Karpas-422 (cell line): Measurements from ENCODE around the gene TTYH1. TPM values are rescaled to one million over a fixed set of nuclear protein-coding genes. Genes with fewer than 3 reads are reported as not detected.

Experiments
- DNase-seq: peaks from one replicate; pipeline ENCODE4 v3.0.0-alpha.2; 2015
- H2AFZ ChIP-seq: fragments of 200-600 bp; sonication (generic); 2 replicates; pipeline ENCODE4 v1.6.1; 2014; ENCODE audit warnings: antibody characterized with exemption, low read length, mixed read lengths
- H3K27ac ChIP-seq: fragments of 200-600 bp; sonication (generic); 2 replicates; pipeline ENCODE4 v1.5.1; 2014; ENCODE audit warnings: mild to moderate bottlenecking, low read length, moderate library complexity
- H3K27me3 ChIP-seq: fragments of 200-600 bp; sonication (generic); 2 replicates; pipeline ENCODE4 v1.6.1; 2014; ENCODE audit warnings: low read length, mixed read lengths
- H3K36me3 ChIP-seq: fragments of 200-600 bp; sonication (generic); 2 replicates; pipeline ENCODE4 v1.6.1; 2014; ENCODE audit warnings: low read length, mixed read lengths; ENCODE audit not compliant: insufficient read depth
- H3K4me1 ChIP-seq: fragments of 200-600 bp; sonication (generic); 2 replicates; pipeline ENCODE4 v1.6.1; 2014; ENCODE audit warnings: mild to moderate bottlenecking, low read length, mixed read lengths
- H3K4me2 ChIP-seq: fragments of 200-600 bp; sonication (generic); 2 replicates; pipeline ENCODE4 v1.6.1; 2014; ENCODE audit warnings: low read length, low read depth, mild to moderate bottlenecking; ENCODE audit not compliant: poor library complexity, severe bottlenecking
- H3K4me3 ChIP-seq: fragments of 200-600 bp; sonication (generic); 2 replicates; pipeline ENCODE4 v1.5.1; 2014; ENCODE audit warnings: mild to moderate bottlenecking, antibody characterized with exemption, low read length, mixed read lengths
- H3K79me2 ChIP-seq: fragments of 200-600 bp; sonication (generic); 2 replicates; pipeline ENCODE4 v1.6.1; 2014; ENCODE audit warnings: mild to moderate bottlenecking, low read length, mixed read lengths
- H3K9ac ChIP-seq: fragments of 200-600 bp; sonication (generic); 2 replicates; pipeline ENCODE4 v1.6.0; 2014; ENCODE audit warnings: low read length
- H3K9me2 ChIP-seq: fragments of 200-600 bp; sonication (generic), shearing (Covaris generic); replicated peaks from 2 replicates; pipeline ENCODE4 v1.6.0; 2014; ENCODE audit warnings: mild to moderate bottlenecking, low read length, moderate library complexity; ENCODE audit not compliant: insufficient read depth
- H3K9me3 ChIP-seq: fragments of 300-700, 200-600 bp; sonication (generic); 2 replicates; pipeline ENCODE4 v1.6.1; 2014; ENCODE audit warnings: low read length, mixed read lengths
- H4K20me1 ChIP-seq: fragments of 200-600 bp; sonication (generic); 2 replicates; pipeline ENCODE4 v1.6.1; 2014; ENCODE audit warnings: mild to moderate bottlenecking, antibody characterized with exemption, low read length, low read depth; ENCODE audit not compliant: insufficient read depth
- small RNA-seq: library from RNA; depleted of rRNA; stranded (forward); fragments of <200 nt; gene quantifications from one replicate; pipeline ENCODE3, GENCODE V24; 2014
- total RNA-seq: library from RNA; depleted of rRNA; stranded (reverse); fragments of >200 nt; shearing (Covaris generic); gene quantifications from 2 replicates; pipeline ENCODE4 v1.2.3, GENCODE V29; 2014; ENCODE audit warnings: low replicate concordance; rRNA removed

TTYH1 gene
- total RNA-seq, 1 experiment from 2014 or later = not detected

GRCh38 chr19:54485851-54486250, 70.6 kb downstream of the TTYH1 start:
- Histone ChIP-seq H3K4me2 (no peak overlapping the region), H3K27me3 (no peaks in the 10 kb centered on the region), H3K79me2 (no peaks in the 10 kb centered on the region), H3K4me3 (no peak overlapping the region), H3K9ac (no peak overlapping the region), H3K36me3 (no peaks in the 10 kb centered on the region), H4K20me1 (no peaks in the 10 kb centered on the region), H3K9me3 (no peaks in the 10 kb centered on the region), H3K9me2 (no peaks in the 10 kb centered on the region), H3K4me1 (no peaks in the 10 kb centered on the region), H2AFZ (no peak overlapping the region), H3K27ac (no peak overlapping the region)
- DNase-seq = no peak

Small RNA genes within 50 kb of the gene (small RNA-seq; reads per million reads assigned to genes)
- gene AC245884.3 = 0.20 reads per million

Other genes with a start within 250 kb of the TTYH1 start
- 6.2 TPM in 1 of 2 replicates, not detected in the other for gene TMC4, start 242.3 kb upstream of the TTYH1 start, total RNA-seq
- gene MBOAT7, start 225.9 kb upstream of the TTYH1 start, total RNA-seq = 85.6 and 90.0 TPM in 2 replicates
- gene TSEN34, start 224.2 kb upstream of the TTYH1 start, total RNA-seq = 28.1 and 39.8 TPM in 2 replicates
- gene RPS9, start 214.6 kb upstream of the TTYH1 start, total RNA-seq = 3,304 and 6,295 TPM in 2 replicates
- gene LILRB3, start 192.5 kb upstream of the TTYH1 start, total RNA-seq = 0.11 TPM in 1 of 2 replicates, not detected in the other
- gene LILRA6, start 172.7 kb upstream of the TTYH1 start, total RNA-seq = not detected in 2 replicates
- not detected in 2 replicates for gene LILRB5, start 158.2 kb upstream of the TTYH1 start, total RNA-seq
- gene LILRB2, start 134.4 kb upstream of the TTYH1 start, total RNA-seq = 0.22 and 0.61 TPM in 2 replicates
- gene LILRA5, start 102.3 kb upstream of the TTYH1 start, total RNA-seq = not detected in 2 replicates
- 0.75 and 10.5 TPM in 2 replicates for gene LILRA4, start 76.3 kb upstream of the TTYH1 start, total RNA-seq
- gene LAIR1, start 50.5 kb upstream of the TTYH1 start, total RNA-seq = 0.15 and 0.61 TPM in 2 replicates
- 88.3 and 99.4 TPM in 2 replicates for gene LENG8, start 33.7 kb downstream of the TTYH1 start, total RNA-seq
- gene LENG9, start 48.3 kb downstream of the TTYH1 start, total RNA-seq = 5.0 and 14.1 TPM in 2 replicates
- gene CDC42EP5, start 57.8 kb downstream of the TTYH1 start, total RNA-seq = not detected in 2 replicates
- not detected in 2 replicates for gene LAIR2, start 87.4 kb downstream of the TTYH1 start, total RNA-seq
- gene LILRA2, start 158.3 kb downstream of the TTYH1 start, total RNA-seq = not detected in 2 replicates
- not detected in 2 replicates for gene LILRA1, start 178.2 kb downstream of the TTYH1 start, total RNA-seq
- 0.07 and 5.2 TPM in 2 replicates for gene LILRB1, start 215.0 kb downstream of the TTYH1 start, total RNA-seq
- gene LILRB4, start 247.5 kb downstream of the TTYH1 start, total RNA-seq = not detected in 2 replicates